Measurements from ENCODE around the gene CELF4.

GRCh38 chr18:37524139-37524497 is 41.5 kb downstream of the CELF4 start:
- no peak for TF ChIP-seq CTCF (IDR thresholded peaks at IDR 0.05 in 8 of 11, conservative IDR thresholded peaks at IDR 0.05 in 3 of 11)
- TF ChIP-seq POLR2AphosphoS5 (IDR thresholded peaks at IDR 0.05) = no peak

Data from spleen (tissue), 7 donors.